Naive thymus-derived CD4-positive, alpha-beta T cell (primary cell): ENCODE measurements around the gene CYP26B1. TPM values are rescaled to one million over a fixed set of nuclear protein-coding genes. Genes with fewer than 3 reads are reported as not detected.

Experiments used
- ATAC-seq: fragments of 150-1000 bp; cut with Tn5 transposase; 2 replicates; pipeline ENCODE4 v1.10.0; 2021; ENCODE audit warnings: mild to moderate bottlenecking, moderate library complexity
- CTCF ChIA-PET: fragments of 350-600 bp; sonication (Branson Sonifier 250); formaldehyde crosslinking; loops from one replicate; lab custom pipeline; 2021; ENCODE audit warnings: antibody characterized with exemption; lab: Charles Lee
- POLR2A ChIA-PET: fragments of 350-600 bp; sonication (Branson Sonifier 250); formaldehyde crosslinking; loops from one replicate; lab custom pipeline; 2021; ENCODE audit warnings: antibody characterized with exemption, inconsistent platforms; lab: Charles Lee
- DNase-seq, 9 donors: peaks; one replicate each; pipeline versions ENCODE4 v3.0.0 to v3.0.0-alpha.2; 2020 to 2022; ENCODE audit warnings: mixed read lengths in 1 of 9
- H3K27ac ChIP-seq: one replicate; pipeline ENCODE4 v1.7.0; 2013; ENCODE audit warnings: mild to moderate bottlenecking, low read depth, low read length, moderate library complexity
- H3K27me3 ChIP-seq, 2 donors: one replicate each; pipeline ENCODE4 v1.7.0; 2013; ENCODE audit warnings: low read length in 2 of 2, mild to moderate bottlenecking in 2 of 2, moderate library complexity in 2 of 2; ENCODE audit not compliant: control insufficient read depth in 2 of 2, insufficient read depth in 2 of 2
- H3K36me3 ChIP-seq, 3 experiments: 1 replicate in 2 of 3; 2 replicates in 1 of 3; pipeline ENCODE4 v1.7.0; 2013; ENCODE audit warnings: low read length in 3 of 3, mild to moderate bottlenecking in 3 of 3, moderate library complexity in 1 of 3; ENCODE audit not compliant: insufficient read depth in 3 of 3, control insufficient read depth in 2 of 3
- H3K4me1 ChIP-seq, 2 donors: one replicate each; pipeline ENCODE4 v1.7.0; 2013; ENCODE audit warnings: low read length in 2 of 2, mild to moderate bottlenecking in 2 of 2, moderate library complexity in 1 of 2; ENCODE audit not compliant: control insufficient read depth in 2 of 2, insufficient read depth in 2 of 2
- H3K4me3 ChIP-seq: 2 replicates; pipeline ENCODE4 v1.7.0; 2013; ENCODE audit warnings: mild to moderate bottlenecking, low read length
- H3K9me3 ChIP-seq, 3 experiments: 1 replicate in 2 of 3; 2 replicates in 1 of 3; pipeline ENCODE4 v1.7.0; 2013; ENCODE audit warnings: low read length in 3 of 3; ENCODE audit not compliant: control insufficient read depth in 2 of 3
- H3K27ac Mint-ChIP-seq, 9 donors: one replicate each; pipeline ENCODE4 v1.8.0; 2020 to 2022; ENCODE audit warnings: mixed read lengths in 9 of 9, mild to moderate bottlenecking in 8 of 9, moderate library complexity in 5 of 9, inconsistent platforms in 2 of 9
- H3K27me3 Mint-ChIP-seq, 5 donors: one replicate each; pipeline ENCODE4 v1.8.0; 2021 to 2022; ENCODE audit warnings: mixed read lengths in 5 of 5, mild to moderate bottlenecking in 1 of 5
- H3K36me3 Mint-ChIP-seq, 5 donors: one replicate each; pipeline ENCODE4 v1.8.0; 2020 to 2022; ENCODE audit warnings: mixed read lengths in 5 of 5, mild to moderate bottlenecking in 3 of 5, inconsistent platforms in 1 of 5
- H3K4me1 Mint-ChIP-seq, 7 donors: one replicate each; pipeline ENCODE4 v1.8.0; 2020 to 2022; ENCODE audit warnings: mixed read lengths in 7 of 7, mild to moderate bottlenecking in 3 of 7, inconsistent platforms in 1 of 7
- H3K4me3 Mint-ChIP-seq, 10 donors: one replicate each; pipeline ENCODE4 v1.8.0; 2020 to 2022; ENCODE audit warnings: mild to moderate bottlenecking in 10 of 10, mixed read lengths in 10 of 10, moderate library complexity in 6 of 10, inconsistent platforms in 2 of 10
- H3K9me3 Mint-ChIP-seq, 11 donors: one replicate each; pipeline ENCODE4 v1.8.0; 2020 to 2022; ENCODE audit warnings: mixed read lengths in 11 of 11, mild to moderate bottlenecking in 4 of 11, inconsistent platforms in 1 of 11, moderate library complexity in 1 of 11
- intact Hi-C, 2 donors: fragments of 100-400 bp; cut with micrococcal nuclease; formaldehyde crosslinking; loops; one replicate each; pipeline ENCODE4 v1.15.1; 2023
- polyA plus RNA-seq, 2 donors: library from polyadenylated mRNA; unstranded; fragments of 300-500 nt; fragmentation: Illumina TruSeq; gene quantifications; one replicate each; pipeline ENCODE4 v1.2.3, GENCODE V29; 2021
- total RNA-seq, 6 experiments: library from RNA in 5 of 6; stranded (reverse) in 5 of 6; gene quantifications; 1 replicate in 5 of 6; 2 replicates in 1 of 6; pipeline ENCODE4 v1.2.3 and lab custom pipeline; 2021 to 2026

Gene CYP26B1
- total and polyA plus RNA-seq, 7 experiments from 2014 or later: not detected

DNA sequence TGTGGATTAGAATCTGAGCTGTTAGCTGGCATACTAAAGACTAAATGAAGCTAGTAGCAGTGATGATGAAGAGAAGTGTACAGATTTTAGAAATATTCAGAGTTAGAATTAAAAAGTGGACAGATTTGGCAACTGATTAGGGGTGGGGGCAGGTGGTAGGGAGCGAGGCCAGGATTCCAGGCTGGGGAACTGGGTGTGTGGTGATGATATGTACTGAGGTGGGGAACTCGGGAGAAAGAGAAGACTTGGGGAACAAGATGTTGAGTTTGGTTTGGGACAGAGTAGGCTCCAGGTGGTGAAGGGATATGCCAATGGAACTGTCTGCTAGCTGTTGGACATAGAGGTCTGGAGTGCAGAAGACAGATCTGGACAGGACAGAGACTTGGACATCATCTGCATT is 9.2 kb upstream of the CYP26B1 start:
- Histone ChIP-seq H3K9me3 (no peaks in the 10 kb centered on the region), H3K4me3 (no peak overlapping the region), H3K4me1 (no peaks in the 10 kb centered on the region), H3K27me3 (no peaks in the 10 kb centered on the region), H3K36me3 (no peaks in the 10 kb centered on the region), H3K27ac (no peak overlapping the region)
- Mint-ChIP-seq H3K36me3 (no peaks in the 10 kb centered on the region), H3K4me3 (no peak overlapping the region), H3K27me3 (peaks cover 11 to 55% (median 38%) of the 10 kb centered on the region in 5 donors), H3K9me3 (no peaks in the 10 kb centered on the region), H3K4me1 (no peaks in the 10 kb centered on the region), H3K27ac (no peak overlapping the region)
- POLR2A ChIA-PET: no interaction called here
- ATAC-seq: no peak
- DNase-seq: no peak
- intact Hi-C loops: loop anchor here in 1 of 2 donors (10.0 kb wide), 1 partner anchor 588 kb away; no protein-coding TSS in a partner anchor
- CTCF ChIA-PET: interaction anchor here (0.6 kb wide), 1 partner anchor 268 kb away, joined by 4 read pairs; no protein-coding TSS in a partner anchor

DNA sequence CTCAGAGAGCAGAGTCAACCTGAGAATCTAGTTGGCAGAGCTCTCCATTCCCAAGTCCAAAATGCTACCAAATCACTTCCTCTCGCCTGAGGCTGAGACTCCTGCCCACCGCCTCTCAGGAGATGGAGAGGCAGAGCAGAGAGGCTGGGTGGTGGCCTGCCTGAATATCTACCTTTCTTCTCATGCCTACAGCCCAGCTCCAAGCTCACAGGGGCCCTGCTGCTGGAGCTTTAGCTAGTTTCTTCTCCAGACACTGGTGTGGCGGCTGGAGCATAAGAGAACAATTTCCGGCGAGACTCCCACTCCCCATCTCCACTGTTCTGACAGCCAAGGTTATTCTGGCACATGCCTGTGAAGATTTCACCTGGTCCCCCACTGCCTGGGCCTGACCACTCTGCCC is 8.1 kb upstream of the CYP26B1 start:
- Histone ChIP-seq H3K27ac (no peak overlapping the region), H3K27me3 (no peaks in the 10 kb centered on the region), H3K4me3 (no peak overlapping the region), H3K36me3 (no peaks in the 10 kb centered on the region), H3K4me1 (no peaks in the 10 kb centered on the region), H3K9me3 (no peaks in the 10 kb centered on the region)
- ChIA-PET CTCF (no interaction called here), POLR2A (no interaction called here)
- no peaks in the 10 kb centered on the region for H3K36me3 Mint-ChIP-seq
- ATAC-seq (no peak), DNase-seq (no peak)
- H3K27me3 Mint-ChIP-seq: peaks cover 20 to 55% (median 44%) of the 10 kb centered on the region in 5 donors
- H3K9me3 Mint-ChIP-seq: no peaks in the 10 kb centered on the region
- H3K4me3 Mint-ChIP-seq: no peak overlapping the region
- no peaks in the 10 kb centered on the region for H3K4me1 Mint-ChIP-seq
- H3K27ac Mint-ChIP-seq: no peak overlapping the region
- intact Hi-C loops: loop anchor here in 1 of 2 donors (10.0 kb wide), 1 partner anchor 589 kb away; no protein-coding TSS in a partner anchor

DNA sequence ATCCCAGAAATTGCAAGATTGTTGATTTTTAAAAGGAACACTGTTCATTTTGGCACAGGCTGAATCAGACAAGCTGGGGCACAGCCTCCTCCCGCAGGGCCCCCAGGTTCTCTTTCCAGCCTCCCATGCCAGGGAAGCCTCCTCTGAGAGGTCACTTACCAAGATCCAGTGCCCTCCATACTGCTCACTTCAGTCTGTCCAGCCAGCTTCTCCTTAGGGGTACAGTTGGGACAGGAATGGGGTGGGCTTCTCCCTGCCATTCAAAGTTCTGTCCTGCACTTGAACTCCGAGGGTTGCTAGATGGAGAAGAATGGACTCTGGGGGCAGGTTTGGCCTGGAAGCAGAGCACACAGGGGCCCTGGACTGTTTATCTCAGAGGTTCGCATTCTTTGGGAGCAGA is 7.5 kb upstream of the CYP26B1 start:
- Mint-ChIP-seq H3K27ac (no peak overlapping the region), H3K36me3 (peaks cover 0 to 2% (median 0%) of the 10 kb centered on the region in 5 donors), H3K9me3 (peaks cover 0 to 2% (median 0%) of the 10 kb centered on the region in 11 donors), H3K4me1 (peaks cover 2 to 4% (median 3%) of the 10 kb centered on the region in 7 donors), H3K4me3 (no peak overlapping the region), H3K27me3 (peaks cover 26 to 55% (median 50%) of the 10 kb centered on the region in 5 donors)
- DNase-seq (no peak), ATAC-seq (no peak)
- Histone ChIP-seq H3K4me1 (peaks cover 0 to 2% of the 10 kb centered on the region in 2 donors), H3K27ac (no peak overlapping the region), H3K4me3 (no peak overlapping the region), H3K27me3 (peaks cover 0 to 5% of the 10 kb centered on the region in 2 donors), H3K9me3 (no peaks in the 10 kb centered on the region), H3K36me3 (no peaks in the 10 kb centered on the region)
- intact Hi-C loops: loop anchor here in 1 of 2 donors (10.0 kb wide), 1 partner anchor 590 kb away; no protein-coding TSS in a partner anchor
- ChIA-PET POLR2A (no interaction called here), CTCF (no interaction called here)

DNA sequence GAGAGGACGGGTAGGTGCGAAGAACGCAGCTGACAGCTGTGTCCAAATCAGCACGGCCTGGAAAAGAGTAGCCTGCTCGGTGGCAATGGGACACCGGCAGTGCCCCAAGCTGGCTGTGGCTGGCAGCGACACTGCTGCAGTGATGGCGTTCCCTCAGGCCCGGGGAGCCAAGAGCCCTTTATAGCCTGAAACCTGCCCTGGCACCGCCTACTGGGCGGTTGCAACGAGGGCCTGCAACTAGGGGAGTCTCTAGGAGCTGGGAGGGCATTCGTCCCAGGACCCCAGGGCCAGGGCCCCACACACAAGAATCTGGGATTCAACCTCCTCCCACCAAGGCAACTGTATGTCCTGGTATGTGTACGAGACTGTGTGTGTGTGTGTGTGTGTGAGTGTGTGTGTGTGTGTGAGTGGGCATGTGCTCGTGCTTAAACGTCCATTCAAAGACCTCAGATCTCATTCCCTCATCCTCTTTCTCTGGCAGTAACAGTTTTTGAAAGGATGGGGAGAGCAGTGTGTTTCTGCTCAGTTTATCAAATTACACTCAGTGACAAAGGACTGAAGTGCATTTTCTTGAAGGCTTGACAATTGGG is 6.8 kb upstream of the CYP26B1 start:
- H3K4me1 Mint-ChIP-seq: peaks cover 6 to 11% (median 9%) of the 10 kb centered on the region in 7 donors
- H3K27me3 ChIP-seq: peaks cover 0 to 7% of the 10 kb centered on the region in 2 donors
- peaks cover 0 to 5% of the 10 kb centered on the region in 2 donors for H3K4me1 ChIP-seq
- no peak for ATAC-seq
- peaks cover 0 to 2% (median 0%) of the 10 kb centered on the region in 5 donors for H3K36me3 Mint-ChIP-seq
- H3K4me3 ChIP-seq: no peak overlapping the region
- intact Hi-C loops: loop anchor here in 1 of 2 donors (5.0 to 10.0 kb wide), 2 partner anchors 423 to 590 kb away; no protein-coding TSS in a partner anchor
- ChIA-PET POLR2A (no interaction called here), CTCF (no interaction called here)
- peaks cover 0 to 2% (median 0%) of the 10 kb centered on the region in 11 donors for H3K9me3 Mint-ChIP-seq
- no peak overlapping the region for H3K27ac ChIP-seq
- no peaks in the 10 kb centered on the region for H3K9me3 ChIP-seq
- H3K27me3 Mint-ChIP-seq: peaks cover 32 to 59% (median 51%) of the 10 kb centered on the region in 5 donors
- H3K36me3 ChIP-seq: no peaks in the 10 kb centered on the region
- no peak overlapping the region for H3K4me3 Mint-ChIP-seq
- no peak overlapping the region for H3K27ac Mint-ChIP-seq
- no peak for DNase-seq

DNA sequence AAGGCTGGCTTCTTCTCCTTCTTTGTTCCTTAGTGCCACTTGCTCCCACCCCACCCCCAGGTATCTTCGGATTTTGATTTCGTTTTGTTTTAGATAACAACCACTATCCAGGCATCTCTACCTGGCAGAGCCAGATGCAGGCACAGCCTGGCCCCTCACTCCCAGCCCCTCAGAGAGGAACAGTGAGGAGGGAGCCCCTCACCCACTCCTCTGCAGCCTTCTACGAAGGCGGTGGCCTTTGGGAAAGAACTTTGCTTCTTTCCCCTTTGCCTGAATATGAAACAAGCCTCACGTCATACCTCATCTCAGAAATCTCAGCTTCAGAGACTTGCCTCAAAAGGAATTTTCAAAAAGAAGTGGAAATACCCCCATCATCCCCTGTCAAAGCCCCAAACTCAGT is 6.3 kb upstream of the CYP26B1 start:
- Histone ChIP-seq H3K9me3 (no peaks in the 10 kb centered on the region), H3K36me3 (no peaks in the 10 kb centered on the region), H3K4me3 (no peak overlapping the region), H3K4me1 (peaks cover 0 to 5% of the 10 kb centered on the region in 2 donors), H3K27ac (no peak overlapping the region), H3K27me3 (peaks cover 0 to 12% of the 10 kb centered on the region in 2 donors)
- intact Hi-C loops: loop anchor here in 1 of 2 donors (5.0 to 10.0 kb wide), 2 partner anchors 423 to 591 kb away; no protein-coding TSS in a partner anchor
- Mint-ChIP-seq H3K4me1 (peaks cover 6 to 16% (median 15%) of the 10 kb centered on the region in 7 donors), H3K27me3 (peaks cover 38 to 65% (median 54%) of the 10 kb centered on the region in 5 donors), H3K4me3 (no peak overlapping the region), H3K36me3 (peaks cover 0 to 2% (median 0%) of the 10 kb centered on the region in 5 donors), H3K9me3 (peaks cover 0 to 2% (median 0%) of the 10 kb centered on the region in 11 donors), H3K27ac (no peak overlapping the region)
- ChIA-PET CTCF (no interaction called here), POLR2A (no interaction called here)
- DNase-seq (no peak), ATAC-seq (no peak)

DNA sequence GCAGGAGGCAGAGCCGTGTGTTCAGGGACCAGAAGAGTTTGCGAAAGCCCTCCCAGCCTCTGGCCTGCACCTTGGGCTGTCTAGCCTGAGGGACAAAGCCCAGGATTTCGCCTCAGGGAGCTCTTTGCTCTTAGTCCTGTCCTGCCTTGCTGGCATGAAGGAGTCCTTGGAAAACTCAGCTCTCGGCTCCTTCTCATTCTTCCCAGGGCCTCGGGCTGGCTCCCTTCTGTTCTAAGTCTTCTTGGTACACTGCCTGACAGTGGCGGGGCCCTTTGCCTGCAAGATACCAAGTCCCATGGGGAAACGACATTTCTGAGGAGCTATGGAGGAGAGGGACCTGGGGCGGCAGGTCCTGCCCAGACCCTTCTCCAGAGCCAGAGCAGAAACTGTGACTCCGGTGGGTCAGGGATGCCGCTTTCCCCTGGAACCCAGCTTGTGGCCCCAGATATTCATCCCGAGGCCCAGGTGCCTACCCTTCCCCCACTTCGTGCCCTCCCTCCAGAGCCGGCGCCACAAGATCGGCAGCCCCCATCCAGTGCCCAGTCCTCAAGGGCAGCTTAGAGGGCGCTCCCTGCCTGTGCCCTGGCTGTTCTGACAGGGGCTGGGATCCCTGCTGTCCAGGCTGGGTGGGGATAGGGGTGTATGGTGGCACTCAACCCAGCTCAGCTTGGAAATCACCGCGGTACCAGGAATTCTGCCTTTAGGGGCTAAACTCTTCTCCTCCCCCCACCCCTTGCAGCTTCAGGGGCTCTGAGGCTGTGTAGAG is 5.5 kb upstream of the CYP26B1 start:
- intact Hi-C loops: loop anchor here in 1 of 2 donors (5.0 to 10.0 kb wide), 2 partner anchors 424 to 592 kb away; no protein-coding TSS in a partner anchor
- Mint-ChIP-seq H3K36me3 (peaks cover 0 to 2% (median 0%) of the 10 kb centered on the region in 5 donors), H3K4me1 (peaks cover 10 to 21% (median 18%) of the 10 kb centered on the region in 7 donors), H3K9me3 (peaks cover 0 to 3% (median 0%) of the 10 kb centered on the region in 11 donors), H3K27me3 (peaks cover 41 to 69% (median 59%) of the 10 kb centered on the region in 5 donors), H3K27ac (no peak overlapping the region), H3K4me3 (no peak overlapping the region)
- CTCF ChIA-PET: no interaction called here
- Histone ChIP-seq H3K36me3 (no peaks in the 10 kb centered on the region), H3K27ac (no peak overlapping the region), H3K27me3 (peaks cover 0 to 12% of the 10 kb centered on the region in 2 donors), H3K4me3 (no peak overlapping the region), H3K9me3 (no peaks in the 10 kb centered on the region), H3K4me1 (peaks cover 0 to 5% of the 10 kb centered on the region in 2 donors)
- POLR2A ChIA-PET: no interaction called here
- ATAC-seq (no peak), DNase-seq (no peak)
